ENCODE data around the gene ABHD6.
"Not testable (repeated sequence)": the region's sequence is repeated elsewhere in the genome, so short reads cannot be mapped to it uniquely, and the experiment has no call there.

The ABHD6 gene

GRCh38 chr3:58287354-58287753 is 49.8 kb downstream of the ABHD6 start:
- DNase-seq (ENCODE audit: low read depth), result no peak
- Histone ChIP-seq H3K4me3 (ENCODE audit: low read length) (no peak overlapping the region), H3K9ac (ENCODE audit: low read length) (no peak overlapping the region), H3K4me1 (ENCODE audit: control insufficient read depth, insufficient read depth, low read length) (no peaks in the 10 kb centered on the region), H3K27me3 (replicated peaks; ENCODE audit: control insufficient read depth, insufficient read depth, low read length) (no peaks in the 10 kb centered on the region), H3K9me3 (ENCODE audit: control insufficient read depth, low read length) (no peaks in the 10 kb centered on the region), H3K36me3 (ENCODE audit: control insufficient read depth, insufficient read depth, low read length, severe bottlenecking) (peaks cover 14% of the 10 kb centered on the region)

DNA sequence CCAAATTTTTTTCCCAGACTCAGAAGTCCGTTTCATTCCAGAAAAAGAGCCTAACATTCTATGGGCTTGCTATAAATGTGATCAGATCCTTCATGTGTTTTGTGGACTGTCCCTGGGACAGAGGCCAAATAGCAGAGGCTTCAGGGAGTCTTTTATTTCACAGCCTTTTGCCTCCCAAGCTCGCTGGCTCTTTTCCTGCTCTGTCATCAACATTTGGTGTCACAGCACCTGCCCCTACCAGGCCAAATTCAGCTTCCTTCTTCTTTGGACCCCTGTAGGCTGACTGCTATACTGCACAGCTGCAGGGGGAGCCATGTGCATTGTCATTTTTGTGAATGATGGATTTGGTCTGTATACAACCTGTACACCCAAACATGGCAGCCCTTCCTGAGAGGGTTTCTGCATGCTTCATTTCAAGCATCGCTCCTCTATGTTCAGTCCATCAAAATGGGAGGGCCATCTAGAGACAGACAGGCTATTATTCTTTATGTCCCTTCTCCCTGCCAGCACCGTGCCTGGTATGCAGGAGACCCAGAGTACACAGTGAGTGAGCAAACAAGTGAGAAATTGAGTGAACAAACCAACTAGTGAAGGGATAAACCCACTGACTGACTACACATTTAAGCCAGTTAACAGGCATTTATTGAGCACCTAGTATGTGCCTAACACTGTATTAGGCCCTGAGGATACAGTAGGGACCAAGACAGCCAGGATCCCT is 50.6 kb downstream of the ABHD6 start:
- no peak for DNase-seq (ENCODE audit: low read depth)
- no peaks in the 10 kb centered on the region for H3K27me3 ChIP-seq (replicated peaks; ENCODE audit: control insufficient read depth, insufficient read depth, low read length)
- peaks cover 14% of the 10 kb centered on the region for H3K36me3 ChIP-seq (ENCODE audit: control insufficient read depth, insufficient read depth, low read length, severe bottlenecking)
- no peak overlapping the region for H3K9ac ChIP-seq (ENCODE audit: low read length)
- no peaks in the 10 kb centered on the region for H3K9me3 ChIP-seq (ENCODE audit: control insufficient read depth, low read length)
- no peaks in the 10 kb centered on the region for H3K4me1 ChIP-seq (ENCODE audit: control insufficient read depth, insufficient read depth, low read length)
- no peak overlapping the region for H3K4me3 ChIP-seq (ENCODE audit: low read length)

DNA sequence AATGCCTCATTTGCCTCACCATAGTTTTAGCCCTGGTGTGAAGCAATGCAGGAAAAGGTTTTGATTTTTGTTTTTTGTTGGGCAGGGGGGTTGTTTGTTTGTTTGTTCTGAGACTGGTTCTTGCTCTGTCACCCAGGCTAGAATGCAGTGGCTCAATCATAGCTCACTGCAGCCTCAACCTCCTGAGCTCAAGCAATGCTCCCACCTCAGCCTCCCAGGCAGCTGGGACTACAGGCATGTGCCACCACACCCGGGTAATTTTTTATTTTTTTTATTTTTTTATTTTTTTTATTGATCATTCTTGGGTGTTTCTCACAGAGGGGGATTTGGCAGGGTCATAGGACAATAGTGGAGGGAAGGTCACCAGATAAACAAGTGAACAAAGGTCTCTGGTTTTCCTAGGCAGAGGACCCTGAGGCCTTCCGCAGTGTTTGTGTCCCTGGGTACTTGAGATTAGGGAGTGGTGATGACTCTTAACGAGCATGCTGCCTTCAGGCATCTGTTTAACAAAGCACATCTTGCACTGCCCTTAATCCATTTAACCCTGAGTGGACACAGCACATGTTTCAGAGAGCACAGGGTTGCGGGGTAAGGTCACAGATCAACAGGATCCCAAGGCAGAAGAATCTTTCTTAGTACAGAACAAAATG is 51.5 kb downstream of the ABHD6 start:
- H3K9ac ChIP-seq (ENCODE audit: low read length); H3K9me3 ChIP-seq (ENCODE audit: control insufficient read depth, low read length); H3K27me3 ChIP-seq (replicated peaks; ENCODE audit: control insufficient read depth, insufficient read depth, low read length); DNase-seq (ENCODE audit: low read depth); H3K4me1 ChIP-seq (ENCODE audit: control insufficient read depth, insufficient read depth, low read length); H3K4me3 ChIP-seq (ENCODE audit: low read length): not testable (repeated sequence)
- peaks cover 17% of the 10 kb centered on the region for H3K36me3 ChIP-seq (ENCODE audit: control insufficient read depth, insufficient read depth, low read length, severe bottlenecking)

DNA sequence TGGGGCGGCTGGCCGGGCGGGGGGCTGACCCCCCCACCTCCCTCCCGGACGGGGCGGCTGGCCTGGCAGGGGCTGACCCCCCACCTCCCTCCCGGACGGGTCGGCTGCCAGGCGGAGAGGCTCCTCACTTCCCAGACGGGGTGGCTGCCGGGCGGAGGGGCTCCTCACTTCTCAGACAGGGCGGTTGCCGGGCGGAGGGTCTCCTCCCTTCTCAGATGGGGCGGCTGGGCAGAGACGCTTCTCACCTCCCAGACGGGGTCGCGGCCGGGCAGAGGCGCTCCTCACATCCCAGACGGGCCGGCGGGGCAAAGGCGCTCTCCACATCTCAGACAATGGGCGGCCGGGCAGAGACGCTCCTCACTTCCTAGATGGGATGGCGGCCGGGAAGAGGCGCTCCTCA is 52.9 kb downstream of the ABHD6 start:
- H3K9me3 ChIP-seq (ENCODE audit: control insufficient read depth, low read length); H3K4me3 ChIP-seq (ENCODE audit: low read length); H3K4me1 ChIP-seq (ENCODE audit: control insufficient read depth, insufficient read depth, low read length); DNase-seq (ENCODE audit: low read depth); H3K9ac ChIP-seq (ENCODE audit: low read length); H3K27me3 ChIP-seq (replicated peaks; ENCODE audit: control insufficient read depth, insufficient read depth, low read length): not testable (repeated sequence)
- H3K36me3 ChIP-seq (ENCODE audit: control insufficient read depth, insufficient read depth, low read length, severe bottlenecking), result peaks cover 12% of the 10 kb centered on the region

DNA sequence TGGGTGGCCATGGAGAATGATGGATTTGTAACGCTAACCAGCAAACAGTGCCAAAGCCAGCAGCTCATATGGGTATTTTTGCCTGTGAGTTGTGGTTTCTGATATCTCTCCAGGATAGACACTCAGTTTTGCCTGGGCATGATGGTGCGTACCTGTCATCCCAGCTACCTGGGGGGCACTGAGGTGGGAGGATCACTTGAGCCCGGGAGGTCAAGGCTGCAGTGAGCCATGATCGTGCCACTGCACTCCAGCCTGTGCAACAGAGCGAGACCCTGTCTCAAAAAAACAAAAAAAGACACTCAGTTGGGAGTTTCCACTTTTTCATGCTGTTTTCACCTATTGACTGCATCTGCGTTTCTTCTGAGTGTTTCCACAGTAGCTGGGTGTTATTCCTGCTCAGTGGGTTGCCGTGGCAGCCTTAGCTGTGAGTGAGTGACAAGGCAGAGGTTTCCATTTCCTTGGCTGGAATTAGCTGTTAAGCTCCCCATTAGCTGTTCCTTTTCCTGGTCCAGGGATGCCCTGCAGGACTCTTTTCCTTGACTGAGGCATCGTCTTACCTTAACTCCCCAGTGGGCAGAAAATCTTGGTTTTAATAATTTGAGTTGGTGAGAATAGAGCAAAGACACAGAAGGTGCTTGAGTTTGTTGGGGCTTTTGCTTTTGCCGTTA is 54.2 kb downstream of the ABHD6 start:
- Histone ChIP-seq H3K4me1 (ENCODE audit: control insufficient read depth, insufficient read depth, low read length) (no peaks in the 10 kb centered on the region), H3K27me3 (replicated peaks; ENCODE audit: control insufficient read depth, insufficient read depth, low read length) (no peaks in the 10 kb centered on the region), H3K9me3 (ENCODE audit: control insufficient read depth, low read length) (peaks cover 8% of the 10 kb centered on the region), H3K4me3 (ENCODE audit: low read length) (no peak overlapping the region), H3K36me3 (ENCODE audit: control insufficient read depth, insufficient read depth, low read length, severe bottlenecking) (peaks cover 9% of the 10 kb centered on the region), H3K9ac (ENCODE audit: low read length) (no peak overlapping the region)
- DNase-seq (ENCODE audit: low read depth), result no peak

DNA sequence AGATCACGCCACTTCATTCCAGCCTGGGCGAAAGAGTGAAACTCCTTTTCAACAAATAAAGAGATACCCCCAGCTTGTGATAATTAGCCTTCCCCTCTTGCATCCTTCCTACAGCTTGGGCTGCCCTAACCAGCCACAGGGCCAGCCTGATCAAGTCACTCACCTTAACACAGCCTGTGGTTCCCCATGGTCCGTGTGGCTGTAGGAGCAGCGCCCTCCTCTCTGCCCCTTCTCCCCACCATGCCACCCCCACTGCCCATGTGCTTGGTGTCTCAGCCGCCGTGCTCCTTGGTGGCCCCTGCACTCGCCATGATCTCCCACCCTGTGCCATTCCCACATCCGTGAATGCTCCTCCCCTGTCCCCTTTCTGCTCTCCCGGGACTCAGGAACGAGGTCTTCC is 55.3 kb downstream of the ABHD6 start:
- Histone ChIP-seq H3K9me3 (ENCODE audit: control insufficient read depth, low read length) (peaks cover 8% of the 10 kb centered on the region), H3K27me3 (replicated peaks; ENCODE audit: control insufficient read depth, insufficient read depth, low read length) (no peaks in the 10 kb centered on the region), H3K4me1 (ENCODE audit: control insufficient read depth, insufficient read depth, low read length) (no peaks in the 10 kb centered on the region), H3K4me3 (ENCODE audit: low read length) (no peak overlapping the region), H3K36me3 (ENCODE audit: control insufficient read depth, insufficient read depth, low read length, severe bottlenecking) (peaks cover 9% of the 10 kb centered on the region), H3K9ac (ENCODE audit: low read length) (no peak overlapping the region)
- no peak for DNase-seq (ENCODE audit: low read depth)

DNA sequence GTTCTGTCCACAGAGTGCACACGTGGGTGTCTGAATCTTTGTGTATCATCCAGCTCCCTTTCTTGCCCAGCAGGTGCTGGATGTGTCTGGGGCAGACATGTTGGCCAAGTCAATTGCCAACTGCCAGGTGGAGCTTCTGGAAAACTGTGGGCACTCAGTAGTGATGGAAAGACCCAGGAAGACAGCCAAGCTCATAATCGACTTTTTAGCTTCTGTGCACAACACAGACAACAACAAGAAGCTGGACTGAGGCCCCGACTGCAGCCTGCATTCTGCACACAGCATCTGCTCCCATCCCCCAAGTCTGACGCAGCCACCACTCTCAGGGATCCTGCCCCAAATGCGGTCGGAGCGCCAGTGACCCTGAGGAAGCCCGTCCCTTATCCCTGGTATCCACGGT is 55.9 kb downstream of the ABHD6 start:
- no peak for DNase-seq (ENCODE audit: low read depth)
- Histone ChIP-seq H3K4me3 (ENCODE audit: low read length) (no peak overlapping the region), H3K36me3 (ENCODE audit: control insufficient read depth, insufficient read depth, low read length, severe bottlenecking) (peaks cover 4% of the 10 kb centered on the region), H3K9me3 (ENCODE audit: control insufficient read depth, low read length) (peaks cover 8% of the 10 kb centered on the region), H3K4me1 (ENCODE audit: control insufficient read depth, insufficient read depth, low read length) (no peaks in the 10 kb centered on the region), H3K9ac (ENCODE audit: low read length) (no peak overlapping the region), H3K27me3 (replicated peaks; ENCODE audit: control insufficient read depth, insufficient read depth, low read length) (no peaks in the 10 kb centered on the region)

- H3K36me3 ChIP-seq (ENCODE audit: control insufficient read depth, insufficient read depth, low read length, severe bottlenecking), result peaks cover 4% of the 10 kb centered on the region
- no peak overlapping the region for H3K4me3 ChIP-seq (ENCODE audit: low read length)
- H3K9me3 ChIP-seq (ENCODE audit: control insufficient read depth, low read length), result peaks cover 8% of the 10 kb centered on the region
- no peak for DNase-seq (ENCODE audit: low read depth)
- H3K9ac ChIP-seq (ENCODE audit: low read length), result no peak overlapping the region
- peaks cover 3% of the 10 kb centered on the region for H3K27me3 ChIP-seq (replicated peaks; ENCODE audit: control insufficient read depth, insufficient read depth, low read length)
- H3K4me1 ChIP-seq (ENCODE audit: control insufficient read depth, insufficient read depth, low read length), result no peaks in the 10 kb centered on the region
Measured at GRCh38 chr3:58296269-58296668, 58.7 kb downstream of the ABHD6 start.

GRCh38 chr3:58296843-58297242 is 59.3 kb downstream of the ABHD6 start:
- DNase-seq (ENCODE audit: low read depth), result no peak
- Histone ChIP-seq H3K36me3 (ENCODE audit: control insufficient read depth, insufficient read depth, low read length, severe bottlenecking) (peaks cover 4% of the 10 kb centered on the region), H3K9ac (ENCODE audit: low read length) (no peak overlapping the region), H3K4me3 (ENCODE audit: low read length) (no peak overlapping the region), H3K4me1 (ENCODE audit: control insufficient read depth, insufficient read depth, low read length) (no peaks in the 10 kb centered on the region), H3K27me3 (replicated peaks; ENCODE audit: control insufficient read depth, insufficient read depth, low read length) (peaks cover 3% of the 10 kb centered on the region), H3K9me3 (ENCODE audit: control insufficient read depth, low read length) (peaks cover 8% of the 10 kb centered on the region)

DNA sequence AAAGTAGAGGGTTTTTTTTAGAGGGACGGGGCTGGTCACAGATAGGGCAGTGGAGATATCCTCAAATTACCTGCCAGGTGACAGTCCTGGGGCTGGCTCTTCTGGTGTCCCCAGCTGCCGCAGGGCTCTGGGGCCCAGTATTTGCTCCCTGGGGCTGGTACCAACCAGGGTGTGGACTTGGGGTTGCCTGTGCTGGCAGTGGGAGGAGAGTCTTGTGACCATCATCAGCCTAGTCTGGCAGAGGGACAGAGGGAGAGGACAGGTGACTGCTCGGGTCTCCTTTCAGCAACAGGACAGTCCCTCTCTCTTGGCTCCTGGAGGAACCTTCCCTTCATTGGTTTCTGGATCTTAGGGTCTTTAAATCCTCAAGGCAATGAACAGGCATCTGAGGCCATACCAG is 60.6 kb downstream of the ABHD6 start:
- Histone ChIP-seq H3K27me3 (replicated peaks; ENCODE audit: control insufficient read depth, insufficient read depth, low read length) (peaks cover 3% of the 10 kb centered on the region), H3K4me1 (ENCODE audit: control insufficient read depth, insufficient read depth, low read length) (no peaks in the 10 kb centered on the region), H3K9ac (ENCODE audit: low read length) (no peak overlapping the region), H3K9me3 (ENCODE audit: control insufficient read depth, low read length) (peaks cover 8% of the 10 kb centered on the region), H3K36me3 (ENCODE audit: control insufficient read depth, insufficient read depth, low read length, severe bottlenecking) (peaks cover 4% of the 10 kb centered on the region), H3K4me3 (ENCODE audit: low read length) (no peak overlapping the region)
- DNase-seq (ENCODE audit: low read depth), result no peak

DNA sequence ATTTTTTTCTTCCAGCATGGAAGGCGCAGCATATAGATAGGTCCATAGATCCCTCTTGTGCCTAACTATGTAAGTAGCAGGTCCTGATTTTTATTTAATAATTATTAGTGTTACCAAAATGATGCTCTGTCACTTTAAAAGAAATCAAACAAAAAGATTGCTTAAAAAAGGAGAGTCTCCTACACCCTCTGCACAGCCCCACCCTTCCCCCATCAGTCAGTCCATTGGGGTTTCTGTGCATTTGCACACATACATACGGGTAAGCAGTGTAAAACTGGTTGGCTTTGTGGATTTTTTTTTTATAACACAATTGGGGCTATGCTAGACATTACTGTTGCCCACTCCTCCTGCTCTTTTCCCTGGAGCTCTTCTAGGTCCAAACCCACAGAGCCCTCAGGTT is 61.5 kb downstream of the ABHD6 start:
- Histone ChIP-seq H3K9ac (ENCODE audit: low read length) (no peak overlapping the region), H3K27me3 (replicated peaks; ENCODE audit: control insufficient read depth, insufficient read depth, low read length) (peaks cover 3% of the 10 kb centered on the region), H3K9me3 (ENCODE audit: control insufficient read depth, low read length) (peaks cover 8% of the 10 kb centered on the region), H3K4me3 (ENCODE audit: low read length) (no peak overlapping the region), H3K36me3 (ENCODE audit: control insufficient read depth, insufficient read depth, low read length, severe bottlenecking) (peaks cover under 1% of the 10 kb centered on the region), H3K4me1 (ENCODE audit: control insufficient read depth, insufficient read depth, low read length) (no peaks in the 10 kb centered on the region)
- DNase-seq (ENCODE audit: low read depth), result no peak
